Measurements from ENCODE around the gene STAP2. TPM values are rescaled to one million over a fixed set of nuclear protein-coding genes. Genes with fewer than 3 reads are reported as not detected.
"Not testable (repeated sequence)": the region's sequence is repeated elsewhere in the genome, so short reads cannot be mapped to it uniquely, and the experiment has no call there.

STAP2 gene
- polyA plus RNA-seq, 1 experiment, result 5.3 TPM

GRCh38 chr19:4294389-4294788 is 44.2 kb downstream of the STAP2 start:
- Histone ChIP-seq H3K4me3 (ENCODE audit: low read depth, low read length) (no peak overlapping the region), H3K9me3 (ENCODE audit: control insufficient read depth, insufficient read depth, low read length) (no peaks in the 10 kb centered on the region; the same call in 1 of the 2 replicates), H3K27me3 (ENCODE audit: control insufficient read depth, insufficient read depth, low read length) (peaks cover 4% of the 10 kb centered on the region), H3K27ac (ENCODE audit: low read depth, low read length) (no peak overlapping the region)
- ChIA-PET POLR2A (no interaction called here), CTCF (no interaction called here)
- DNase-seq (ENCODE audit: low read depth, low spot score), result no peak
- TF ChIP-seq CTCF (IDR thresholded peaks at IDR 0.05; ENCODE audit: low read depth, low read length), result no peak

GRCh38 chr19:4292515-4292914 is 46.1 kb downstream of the STAP2 start:
- ChIA-PET CTCF (no interaction called here), POLR2A (no interaction called here)
- no peaks in the 10 kb centered on the region; the same call in 1 of the 2 replicates for H3K9me3 ChIP-seq (ENCODE audit: control insufficient read depth, insufficient read depth, low read length)
- H3K4me3 ChIP-seq (ENCODE audit: low read depth, low read length), result no peak overlapping the region
- TF ChIP-seq CTCF (IDR thresholded peaks at IDR 0.05; ENCODE audit: low read depth, low read length), result no peak
- no peak for DNase-seq (ENCODE audit: low read depth, low spot score)
- H3K27ac ChIP-seq (ENCODE audit: low read depth, low read length), result no peak overlapping the region
- peaks cover 4% of the 10 kb centered on the region for H3K27me3 ChIP-seq (ENCODE audit: control insufficient read depth, insufficient read depth, low read length)

- no peaks in the 10 kb centered on the region; the same call in 1 of the 2 replicates for H3K9me3 ChIP-seq (ENCODE audit: control insufficient read depth, insufficient read depth, low read length)
- no peak overlapping the region for H3K4me3 ChIP-seq (ENCODE audit: low read depth, low read length)
- DNase-seq (ENCODE audit: low read depth, low spot score), result no peak
- POLR2A ChIA-PET, result no interaction called here
- CTCF ChIA-PET, result no interaction called here
- TF ChIP-seq CTCF (IDR thresholded peaks at IDR 0.05; ENCODE audit: low read depth, low read length), result no peak
- no peak overlapping the region for H3K27ac ChIP-seq (ENCODE audit: low read depth, low read length)
- peaks cover 4% of the 10 kb centered on the region for H3K27me3 ChIP-seq (ENCODE audit: control insufficient read depth, insufficient read depth, low read length)
These were observed 47.4 kb downstream of the STAP2 start for GRCh38 chr19:4291184-4291732.

GRCh38 chr19:4288091-4288777 is 50.4 kb downstream of the STAP2 start:
- Histone ChIP-seq H3K4me3 (ENCODE audit: low read depth, low read length) (no peak overlapping the region), H3K27ac (ENCODE audit: low read depth, low read length) (no peak overlapping the region), H3K9me3 (ENCODE audit: control insufficient read depth, insufficient read depth, low read length) (no peaks in the 10 kb centered on the region; the same call in 1 of the 2 replicates), H3K27me3 (ENCODE audit: control insufficient read depth, insufficient read depth, low read length) (peaks cover 15% of the 10 kb centered on the region)
- DNase-seq (ENCODE audit: low read depth, low spot score), result no peak
- CTCF ChIA-PET, result no interaction called here
- POLR2A ChIA-PET, result no interaction called here
- TF ChIP-seq CTCF (IDR thresholded peaks at IDR 0.05; ENCODE audit: low read depth, low read length), result no peak

- peaks cover 23% of the 10 kb centered on the region for H3K27me3 ChIP-seq (ENCODE audit: control insufficient read depth, insufficient read depth, low read length)
- POLR2A ChIA-PET; H3K27ac ChIP-seq (ENCODE audit: low read depth, low read length); H3K9me3 ChIP-seq (ENCODE audit: control insufficient read depth, insufficient read depth, low read length); CTCF ChIA-PET; DNase-seq (ENCODE audit: low read depth, low spot score); H3K4me3 ChIP-seq (ENCODE audit: low read depth, low read length): not testable (repeated sequence)
These were observed 52.5 kb downstream of the STAP2 start for GRCh38 chr19:4286141-4286540.

All from AG04450 (cell line).